Hematopoietic multipotent progenitor cell treated with erythropoietin and hydrocortisone succinate and interleukin-3 and kit ligand, for 17 days (in vitro differentiated cells): ENCODE results near the gene ANKRD26.

Source experiments
- DNase-seq: peaks from one replicate; pipeline ENCODE4 v3.0.0-alpha.2; 2015; ENCODE audit warnings: low spot score

The ANKRD26 gene

DNA sequence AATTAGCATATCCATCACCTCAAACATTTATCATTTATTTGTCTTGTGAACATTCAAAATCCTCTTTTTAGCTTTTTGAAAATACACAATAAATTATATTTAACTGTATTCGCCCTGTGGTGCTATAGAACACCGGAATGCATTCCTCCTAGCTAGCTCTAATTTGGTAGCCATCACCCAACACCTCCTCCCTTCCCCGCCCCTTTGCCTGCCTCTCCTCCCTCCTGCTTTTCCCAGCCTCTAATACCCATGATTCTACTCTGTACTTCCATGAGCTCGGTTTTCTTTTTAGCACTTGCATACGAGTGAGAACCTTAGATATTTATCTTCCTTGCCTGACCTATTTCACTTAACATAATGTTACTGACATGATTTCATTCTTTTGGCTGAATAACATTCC lies 80.1 kb downstream of the ANKRD26 start:
- DNase-seq, result no peak

DNA sequence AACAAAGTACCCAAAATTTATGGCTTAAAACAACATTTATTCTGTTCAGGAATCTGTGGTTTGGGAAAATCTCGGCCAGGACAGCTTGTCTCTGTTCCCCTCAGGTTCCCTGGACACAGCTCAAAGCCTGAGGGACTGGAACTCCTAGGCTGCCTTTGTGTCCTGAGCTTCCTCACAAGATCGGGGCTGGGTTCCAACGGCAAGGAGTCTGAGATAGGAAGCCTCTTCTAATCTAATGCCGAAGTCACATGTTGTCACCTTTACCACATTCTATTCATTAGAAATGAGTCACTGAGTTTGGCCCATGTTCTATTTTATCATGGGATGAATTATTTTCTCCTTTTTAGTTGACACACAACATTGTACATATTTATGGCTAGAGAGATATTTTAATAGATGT lies 80.5 kb downstream of the ANKRD26 start:
- DNase-seq, result no peak

DNA sequence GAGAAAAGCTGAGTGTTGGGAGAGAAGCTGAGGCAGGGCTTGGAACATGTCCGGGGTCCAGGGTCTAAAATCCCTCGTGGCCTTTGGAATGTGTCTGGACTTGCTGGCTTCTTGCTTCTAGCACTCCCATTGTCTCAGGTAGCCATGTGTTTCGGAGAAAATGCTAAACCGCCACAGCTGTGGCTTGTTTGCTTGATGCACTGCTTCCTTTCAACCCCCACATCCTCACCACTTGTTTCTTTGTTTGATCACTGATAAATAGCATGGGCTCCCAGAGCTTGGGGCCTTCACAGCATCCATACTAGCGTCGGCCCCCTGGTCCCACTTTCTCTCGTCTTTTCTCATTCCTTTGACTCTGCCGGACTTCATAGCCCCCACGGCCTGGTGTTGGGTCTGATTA lies 102.7 kb downstream of the ANKRD26 start:
- no peak for DNase-seq

DNA sequence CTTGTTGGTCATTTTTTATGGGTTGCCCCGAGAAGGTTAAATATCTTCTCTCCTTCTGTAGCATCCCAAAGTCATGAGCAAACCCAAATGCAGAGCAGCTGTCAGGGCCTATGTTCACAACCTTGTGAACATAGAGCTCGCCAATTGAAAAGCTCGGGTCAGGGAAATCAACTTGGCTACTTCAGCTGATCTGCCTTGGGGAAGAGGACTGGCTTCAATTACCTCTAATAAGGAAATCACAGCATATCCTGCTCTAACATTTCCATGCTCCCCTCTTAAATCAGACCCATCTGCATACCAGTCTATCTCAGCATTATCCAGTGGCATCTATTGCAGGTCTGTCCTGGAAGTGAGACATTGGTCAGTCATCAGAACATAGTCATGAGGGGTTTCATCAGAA lies 105.6 kb downstream of the ANKRD26 start:
- DNase-seq, result no peak

DNA sequence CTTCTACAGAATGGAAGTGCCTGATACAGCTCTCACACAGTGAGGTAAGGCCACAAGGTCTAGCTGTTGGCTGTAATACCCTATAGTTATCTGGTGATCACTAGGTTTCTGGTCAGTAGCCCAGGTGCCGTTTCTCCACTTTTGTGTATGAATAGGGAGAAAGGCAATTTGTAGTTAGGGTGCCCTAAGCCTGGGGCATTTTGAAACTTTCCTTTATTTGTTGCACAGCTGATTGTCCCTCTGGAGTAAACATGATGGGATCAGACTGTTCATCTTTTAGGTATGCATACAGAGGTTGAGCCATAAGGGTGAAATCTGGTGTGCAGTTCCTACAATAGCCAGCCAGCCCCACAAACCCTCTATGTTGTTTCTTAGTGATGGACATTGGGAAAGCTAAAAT lies 112.4 kb downstream of the ANKRD26 start:
- no peak for DNase-seq

DNA sequence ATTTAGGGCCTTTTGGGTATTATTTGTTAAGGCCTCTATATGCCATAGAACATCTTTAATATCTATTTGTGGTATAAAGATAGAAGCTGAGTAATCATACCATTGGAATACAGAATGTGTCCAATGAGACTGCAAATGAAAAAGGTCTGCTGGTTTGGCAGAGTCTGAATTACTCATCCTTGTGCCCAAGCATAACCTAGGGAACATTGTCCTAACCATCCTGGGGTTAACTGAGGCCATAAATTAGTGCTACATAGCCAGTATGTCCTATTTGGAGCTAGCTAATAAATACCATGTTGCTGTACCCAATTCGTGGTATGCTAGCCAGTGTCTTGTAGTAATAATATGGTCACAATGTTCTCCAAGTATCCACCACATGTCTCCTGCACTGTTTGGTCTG lies 117.1 kb downstream of the ANKRD26 start:
- DNase-seq, result no peak

DNA sequence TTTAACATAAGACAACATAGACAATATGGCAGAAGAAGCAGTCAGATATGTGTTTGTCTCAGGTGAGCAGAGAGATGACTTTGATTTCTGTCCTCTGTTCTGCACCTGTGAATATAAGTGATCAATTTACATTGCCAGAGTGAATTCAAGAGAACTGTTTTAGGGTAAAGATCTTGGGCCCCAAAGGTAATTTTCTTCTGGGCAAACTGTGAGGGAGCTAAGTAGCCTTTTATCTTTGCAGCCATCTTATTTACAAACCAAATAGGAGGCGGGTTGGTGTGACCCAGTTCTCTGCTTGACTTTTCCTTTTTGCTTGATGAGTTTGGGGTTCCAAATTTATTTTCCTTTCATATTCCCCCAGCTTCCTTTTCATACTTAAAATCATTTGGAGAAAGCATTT lies 118.2 kb downstream of the ANKRD26 start:
- no peak for DNase-seq

DNA sequence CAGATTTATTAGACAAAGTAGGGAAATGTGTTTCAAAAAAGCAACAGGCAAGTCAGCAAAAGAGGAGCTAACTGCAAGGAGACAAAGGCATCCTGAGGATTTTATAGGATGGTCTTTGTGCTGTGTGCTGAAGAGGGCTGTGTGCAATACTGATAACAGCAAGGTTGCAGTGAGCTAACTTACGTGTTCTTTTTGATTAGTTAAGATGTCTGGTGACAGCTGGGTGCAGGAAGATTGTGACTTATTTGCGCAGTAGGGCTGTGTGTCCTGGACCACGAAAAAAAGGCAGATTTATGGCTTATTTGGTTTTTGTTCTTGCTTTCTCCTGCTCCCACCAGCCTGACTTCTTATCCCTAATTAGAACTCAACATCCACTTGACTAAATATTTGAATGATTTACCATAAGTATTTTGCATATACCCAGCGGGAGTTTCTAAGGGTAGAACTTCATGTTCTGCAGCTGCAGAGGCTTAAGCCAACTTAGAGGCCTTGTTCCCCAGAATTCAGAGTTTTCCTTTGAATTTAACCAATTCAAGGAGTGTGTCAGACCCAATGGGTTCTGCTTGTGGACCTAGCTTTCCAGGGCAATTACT lies 119.0 kb downstream of the ANKRD26 start:
- DNase-seq, result no peak

DNA sequence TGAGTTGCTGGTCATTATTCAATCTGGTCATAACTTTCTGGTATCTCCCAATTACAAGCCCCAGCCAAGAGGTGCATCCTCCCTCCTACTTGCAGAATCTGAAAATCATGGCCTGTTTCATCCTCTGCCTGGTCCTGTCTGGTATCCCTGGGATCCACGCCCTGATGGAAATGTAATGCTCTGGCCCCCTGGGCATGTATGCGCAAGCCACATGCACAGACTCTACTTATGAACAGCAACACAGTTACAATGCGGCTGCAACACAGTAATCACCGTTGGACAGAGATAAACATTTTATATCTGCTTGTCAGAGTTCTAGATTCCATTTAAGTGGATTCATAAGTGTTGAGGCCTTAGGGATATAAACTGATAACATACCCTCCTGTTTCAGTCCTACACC lies 121.8 kb downstream of the ANKRD26 start:
- no peak for DNase-seq

DNA sequence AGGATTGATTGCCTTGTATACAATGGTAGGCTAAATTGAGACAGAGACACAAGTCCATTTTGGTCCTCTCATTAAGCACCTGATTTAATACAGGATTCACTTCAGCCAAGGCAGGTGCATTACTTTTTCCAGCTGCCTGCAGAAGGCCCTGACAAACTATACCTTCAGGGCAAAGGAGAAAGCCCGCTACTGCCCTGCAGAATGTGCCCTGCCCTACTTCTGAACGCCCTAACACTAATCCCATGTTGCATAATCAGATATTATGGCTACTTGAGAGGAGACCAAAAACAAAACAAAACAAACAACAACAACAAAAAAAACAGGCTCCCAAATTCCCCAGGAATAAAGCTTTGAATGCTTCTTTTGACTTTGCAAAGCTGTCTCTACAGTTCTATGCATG lies 122.7 kb downstream of the ANKRD26 start:
- no peak for DNase-seq

DNA sequence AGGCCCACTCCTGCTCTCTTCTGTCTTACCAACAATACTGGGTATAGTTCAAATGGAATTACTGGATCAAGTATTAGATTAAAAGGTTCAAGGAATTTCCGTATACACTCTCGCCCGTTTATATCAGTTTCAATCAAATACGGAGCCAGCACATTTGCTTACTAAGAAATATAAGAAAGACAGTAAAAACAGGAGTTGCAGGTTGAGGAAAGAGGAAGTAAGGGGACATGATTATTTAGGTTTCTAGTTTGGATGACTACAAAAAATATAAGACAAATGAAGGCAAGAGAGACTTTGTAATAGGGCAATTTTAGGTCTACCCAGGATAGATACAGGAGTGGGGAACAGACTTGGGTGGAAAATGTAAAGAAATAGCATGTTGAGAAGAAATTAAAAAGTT lies 129.6 kb downstream of the ANKRD26 start:
- DNase-seq, result no peak

DNA sequence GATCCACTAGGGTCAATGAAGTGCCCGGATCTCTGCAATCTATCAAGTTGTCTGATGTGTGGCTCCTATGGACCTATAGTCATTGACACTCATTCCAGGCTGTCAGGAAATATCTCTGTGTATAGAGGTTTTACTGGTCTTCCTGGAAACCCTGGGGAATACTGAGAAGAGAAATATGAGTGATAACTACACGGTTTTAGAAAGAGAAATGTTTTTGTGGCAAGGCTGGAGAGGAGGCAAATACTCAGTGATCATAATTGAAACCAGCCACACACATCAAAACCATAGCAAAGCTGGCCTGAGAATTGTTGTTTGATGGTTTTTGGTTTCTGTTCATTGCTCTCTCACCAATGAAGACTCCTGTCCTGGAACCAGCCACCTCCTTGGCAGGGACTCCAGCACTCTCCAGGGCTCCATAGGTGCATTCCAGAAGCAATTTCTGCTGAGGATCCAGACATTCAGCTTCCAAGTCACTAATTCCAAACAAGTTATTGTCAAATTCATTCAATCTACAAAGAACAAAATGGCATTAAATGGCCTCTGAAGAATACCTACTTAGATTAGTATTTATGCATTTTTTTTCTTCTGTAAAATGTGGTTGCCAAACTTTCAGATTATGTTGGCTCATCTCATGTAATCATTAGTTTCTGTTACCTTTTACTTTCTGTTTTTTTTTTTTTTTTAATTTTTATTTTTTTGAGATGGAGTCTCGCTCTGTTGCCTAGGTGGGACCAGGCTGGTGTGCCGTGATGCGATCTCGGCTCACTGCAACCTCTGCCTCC lies 131.0 kb downstream of the ANKRD26 start:
- no peak for DNase-seq

DNA sequence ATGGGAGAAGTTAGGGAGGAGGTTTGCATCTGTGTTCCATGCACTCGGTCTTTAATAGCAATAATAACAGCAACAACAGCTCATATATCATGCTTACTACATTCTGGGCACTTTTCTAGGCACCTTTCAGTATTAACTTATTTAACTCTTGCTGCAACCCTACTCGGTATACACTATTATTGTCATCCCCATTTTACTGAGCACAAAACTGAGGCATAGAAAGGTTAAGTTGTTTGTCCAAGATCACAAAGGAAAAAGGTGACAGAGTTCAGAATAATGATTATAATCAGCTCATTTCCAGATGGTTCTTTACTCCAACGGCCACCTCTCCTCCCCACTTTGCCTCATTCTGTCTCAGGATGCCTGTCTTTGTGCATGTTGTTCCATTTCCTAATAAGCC lies 137.5 kb downstream of the ANKRD26 start:
- DNase-seq, result no peak

DNA sequence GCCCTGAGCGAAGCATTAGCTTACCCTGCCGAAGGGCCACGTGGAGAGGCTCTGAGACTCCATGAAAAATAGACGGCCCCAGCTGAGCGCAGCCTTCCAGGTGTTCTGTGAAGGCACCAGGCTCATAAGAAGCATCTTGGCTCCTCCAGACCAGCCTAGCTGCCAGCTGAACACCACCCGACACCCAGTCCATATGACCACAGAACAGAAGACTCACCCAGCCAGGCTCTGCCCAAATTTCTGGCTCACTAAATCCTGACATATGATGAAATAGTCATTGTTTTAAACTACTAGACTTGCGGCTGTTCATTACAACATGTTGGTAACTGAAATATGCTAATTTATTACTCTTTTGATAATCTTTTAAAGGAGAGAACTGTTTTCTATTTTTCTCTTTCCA lies 140.0 kb downstream of the ANKRD26 start:
- no peak for DNase-seq

DNA sequence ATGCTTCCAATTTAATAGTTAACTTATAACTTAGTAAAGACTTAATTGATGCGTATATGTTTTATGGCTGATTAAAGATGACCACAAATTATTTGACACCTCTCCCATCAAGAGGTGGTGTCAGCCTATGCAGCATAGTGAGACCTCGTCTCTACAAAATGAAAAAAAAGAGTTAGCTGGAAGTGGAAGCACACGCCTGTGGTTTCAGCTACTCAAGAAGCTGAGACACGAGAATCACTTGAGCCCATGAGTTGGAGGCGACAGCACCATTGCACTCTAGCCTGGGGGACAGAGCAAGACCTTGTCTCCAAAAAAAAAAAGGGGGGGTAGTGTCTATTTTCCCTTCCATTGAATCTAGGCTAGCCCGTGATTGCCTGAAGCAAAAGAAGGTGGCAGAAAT lies 140.5 kb downstream of the ANKRD26 start:
- no peak for DNase-seq
